Hematopoietic multipotent progenitor cell treated with erythropoietin and hydrocortisone succinate and interleukin-3 and kit ligand, for 17 days (in vitro differentiated cells): Measurements from ENCODE around the gene PGBD5.

Experiments used
- DNase-seq: peaks from one replicate; pipeline ENCODE4 v3.0.0-alpha.2; 2015; ENCODE audit warnings: low spot score

PGBD5 gene

DNA sequence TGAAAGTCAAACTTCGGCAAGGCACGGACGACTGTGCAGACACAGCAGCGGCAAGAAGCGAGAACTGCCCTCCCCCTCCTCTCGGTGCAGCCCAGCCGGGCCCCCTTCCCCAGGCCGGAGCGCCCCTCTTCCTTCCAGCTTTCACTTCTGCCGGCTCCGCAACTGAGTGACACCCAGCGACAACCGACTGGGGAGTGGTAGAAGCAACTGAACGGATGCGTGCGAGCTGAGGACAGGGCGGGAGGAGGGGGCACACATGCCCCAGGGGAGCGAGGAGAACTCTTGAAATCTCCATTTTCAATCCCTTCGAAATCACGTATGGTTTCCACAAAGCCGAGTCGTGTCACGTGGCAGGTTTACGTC is 146.6 kb downstream of the PGBD5 start:
- no peak for DNase-seq

GRCh38 chr1:230278871-230279582 is 147.1 kb downstream of the PGBD5 start:
- no peak for DNase-seq

- no peak for DNase-seq
Observed at GRCh38 chr1:230278376-230278775, 147.8 kb downstream of the PGBD5 start.

DNA sequence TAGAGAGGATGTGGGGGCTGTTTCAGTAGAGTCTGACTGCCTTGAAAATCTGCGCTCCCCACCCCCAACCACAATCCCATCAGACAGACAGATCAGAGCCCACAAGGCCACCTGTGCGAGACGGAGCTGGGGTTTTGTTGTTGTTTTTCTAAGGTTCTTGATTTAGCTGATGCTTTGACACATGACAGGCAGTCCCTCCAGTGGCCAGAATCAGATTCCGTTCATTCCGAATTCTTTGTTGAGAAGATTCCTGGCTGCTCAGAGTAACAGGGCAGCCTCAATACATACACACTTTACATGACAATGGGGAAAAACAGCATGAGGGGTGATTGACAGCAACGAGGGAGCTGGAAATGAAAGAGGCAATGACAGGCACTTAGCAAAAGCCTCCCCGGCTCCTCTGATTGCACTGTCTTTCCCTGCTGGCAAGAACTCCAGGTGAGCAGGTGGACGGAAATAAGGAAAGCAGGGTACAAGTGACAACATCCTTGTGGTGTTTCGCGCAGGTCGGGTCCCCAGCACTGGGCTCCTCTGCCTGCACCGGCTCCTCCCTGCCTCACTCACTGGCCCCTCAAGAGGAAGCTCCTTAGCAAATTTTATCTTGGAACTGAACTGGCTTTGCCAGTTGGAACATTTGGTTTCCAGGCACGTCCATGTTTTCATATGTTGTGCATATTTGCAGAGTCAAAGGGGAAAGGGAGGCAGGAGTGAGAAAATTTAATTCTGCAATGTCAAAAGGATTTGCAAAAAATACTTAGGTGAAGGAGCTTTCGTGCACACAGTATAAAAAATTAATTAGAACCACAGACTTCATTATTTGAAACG is 148.7 kb downstream of the PGBD5 start:
- DNase-seq: no peak

GRCh38 chr1:230276401-230276800 is 149.7 kb downstream of the PGBD5 start:
- no peak for DNase-seq

- no peak for DNase-seq
Observed at GRCh38 chr1:230274254-230274653, 151.9 kb downstream of the PGBD5 start.

GRCh38 chr1:230273141-230273710 is 152.9 kb downstream of the PGBD5 start:
- DNase-seq: no peak

DNA sequence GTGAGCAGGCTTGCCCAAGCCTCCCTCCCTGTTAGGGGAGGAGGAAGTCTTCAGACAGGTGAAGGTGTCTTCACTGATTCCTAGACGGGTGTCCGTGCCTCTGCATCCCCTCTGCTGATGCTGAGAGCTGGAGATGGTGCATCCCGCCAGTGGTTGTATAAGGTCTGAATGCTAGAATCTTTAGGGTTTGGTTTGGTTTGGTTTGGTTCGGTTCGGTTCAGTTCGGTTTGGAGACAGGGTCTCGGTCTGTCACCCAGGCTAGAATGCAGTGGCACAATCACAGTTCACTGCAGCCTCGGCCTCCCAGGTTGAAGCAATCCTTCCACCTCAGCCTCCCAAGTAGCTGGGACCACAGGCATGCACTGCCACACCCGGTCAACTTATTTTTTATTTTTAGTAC is 153.6 kb downstream of the PGBD5 start:
- DNase-seq: no peak

GRCh38 chr1:230271300-230272035 is 154.7 kb downstream of the PGBD5 start:
- DNase-seq: no peak

- DNase-seq: no peak
Observed at GRCh38 chr1:230270559-230271281, 155.4 kb downstream of the PGBD5 start.

GRCh38 chr1:230270185-230270558 is 156.0 kb downstream of the PGBD5 start:
- DNase-seq: no peak

DNA sequence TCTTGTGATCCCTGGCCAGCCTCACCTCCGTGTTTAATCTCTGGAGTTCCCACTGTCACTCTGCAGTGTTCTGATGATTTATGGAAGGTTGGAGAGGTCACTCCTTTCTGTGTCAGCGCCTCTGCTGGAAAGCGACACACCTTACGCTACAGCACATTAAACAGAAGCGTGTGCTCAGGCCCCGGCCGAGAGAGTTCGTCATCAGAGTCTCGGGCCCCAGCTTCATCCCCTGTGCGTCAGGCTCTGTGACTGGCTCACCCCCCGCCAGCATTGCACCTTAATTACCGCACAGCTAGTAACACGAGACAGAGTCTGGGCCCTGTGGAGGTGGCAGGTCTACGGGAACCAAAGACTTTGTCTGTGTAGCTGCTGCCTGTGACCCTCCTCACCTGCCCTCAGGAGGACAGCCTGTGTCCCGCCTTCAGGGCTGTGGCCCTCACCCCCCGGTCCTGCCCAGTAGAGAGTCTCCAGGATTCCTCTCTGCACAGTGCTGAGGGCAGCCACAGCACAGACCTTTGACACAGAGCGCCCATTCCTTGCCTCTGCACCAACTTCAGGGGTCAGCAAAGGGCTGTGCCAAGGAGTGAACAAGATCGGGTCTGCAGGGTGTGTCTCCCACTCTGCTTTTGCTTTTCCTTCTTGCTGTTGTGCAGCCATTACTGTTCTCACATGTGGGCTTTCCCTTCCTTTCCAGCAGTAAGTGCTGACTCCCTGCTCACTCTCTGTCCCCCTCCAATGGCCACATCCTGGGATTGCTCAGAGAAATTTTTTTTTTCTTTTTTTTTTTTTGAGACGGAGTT is 157.6 kb downstream of the PGBD5 start:
- DNase-seq: peak; percentile 26

DNA sequence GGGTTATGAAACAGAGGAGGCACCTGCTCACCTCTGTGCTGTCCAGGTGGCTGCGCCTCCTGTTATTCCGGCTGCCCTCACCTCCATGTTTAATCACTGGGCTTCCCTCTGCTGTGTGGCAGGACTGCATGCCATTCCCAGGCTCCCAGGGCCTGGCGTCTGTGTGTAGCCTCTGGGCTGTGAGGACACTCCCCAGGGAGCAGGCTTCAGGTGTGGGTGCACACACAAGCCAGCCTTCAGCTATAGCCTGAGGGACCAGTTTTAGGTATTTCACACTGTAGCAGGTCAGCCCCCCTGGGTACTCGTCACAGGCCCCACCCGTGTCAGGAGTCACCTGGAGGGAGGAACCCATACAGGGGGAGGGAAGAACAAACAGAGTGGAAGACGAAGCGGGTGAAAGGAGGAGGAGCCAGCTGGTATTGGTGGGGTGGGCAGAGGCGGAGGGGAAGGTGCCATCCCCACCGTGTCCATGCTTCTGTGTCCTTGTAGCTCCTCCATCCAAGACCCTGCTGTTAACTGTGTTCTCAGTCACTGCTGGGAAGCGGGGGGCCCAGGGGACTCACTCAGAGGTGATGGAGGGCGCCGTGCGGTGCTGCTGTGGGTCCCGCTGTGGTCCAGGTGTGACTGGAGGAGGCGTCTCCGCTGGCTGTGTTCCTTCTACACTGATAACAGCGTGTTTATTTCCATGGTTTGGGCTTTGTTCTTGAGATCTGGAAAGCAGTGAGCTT is 158.6 kb downstream of the PGBD5 start:
- no peak for DNase-seq

- DNase-seq: no peak
Observed at GRCh38 chr1:230266456-230266855, 159.7 kb downstream of the PGBD5 start.

DNA sequence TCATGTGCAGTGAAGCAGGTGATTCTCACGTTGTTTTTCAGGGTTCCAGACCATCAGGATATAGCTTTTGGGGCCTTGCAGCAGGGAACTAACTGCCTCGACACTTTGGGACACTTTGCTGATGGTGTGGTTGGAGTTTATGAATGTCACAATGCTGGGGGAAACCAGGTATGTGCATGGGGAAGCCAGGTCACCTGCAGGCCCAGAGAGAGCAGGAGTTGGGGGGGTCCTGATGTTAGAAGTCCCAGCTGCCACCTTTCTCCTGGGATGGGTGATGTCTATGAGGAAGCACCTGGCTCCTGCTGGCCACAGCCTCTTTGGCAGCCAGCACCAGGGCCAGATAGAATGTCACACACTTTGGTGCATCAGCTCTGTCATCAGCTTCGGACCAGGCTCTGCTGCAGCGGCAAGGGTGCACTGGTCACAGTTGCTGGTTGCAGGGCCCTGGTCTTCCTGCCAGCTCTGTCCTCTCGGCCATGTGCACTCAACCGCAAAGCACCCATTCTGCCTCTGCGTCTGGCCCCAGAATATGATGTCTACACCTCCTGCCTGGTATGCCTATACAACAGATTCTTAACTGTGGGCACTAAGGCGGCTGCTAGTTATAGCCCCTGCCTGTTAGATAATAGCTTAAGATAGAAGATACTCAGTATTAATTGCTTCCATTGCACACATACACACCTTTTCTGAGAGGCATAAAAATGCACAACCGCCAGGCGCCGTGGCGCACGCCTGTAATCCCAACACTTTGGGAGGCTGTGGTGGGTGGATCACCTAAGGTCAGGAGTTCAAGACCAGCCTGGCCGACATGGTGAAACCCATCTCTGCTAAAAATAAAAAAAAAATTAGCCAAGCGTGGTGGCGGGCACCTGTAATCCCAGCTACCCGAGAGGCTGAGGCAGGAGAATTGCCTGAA is 160.7 kb downstream of the PGBD5 start:
- no peak for DNase-seq
